ENCODE data around the gene LRRC10B.

LRRC10B gene

DNA sequence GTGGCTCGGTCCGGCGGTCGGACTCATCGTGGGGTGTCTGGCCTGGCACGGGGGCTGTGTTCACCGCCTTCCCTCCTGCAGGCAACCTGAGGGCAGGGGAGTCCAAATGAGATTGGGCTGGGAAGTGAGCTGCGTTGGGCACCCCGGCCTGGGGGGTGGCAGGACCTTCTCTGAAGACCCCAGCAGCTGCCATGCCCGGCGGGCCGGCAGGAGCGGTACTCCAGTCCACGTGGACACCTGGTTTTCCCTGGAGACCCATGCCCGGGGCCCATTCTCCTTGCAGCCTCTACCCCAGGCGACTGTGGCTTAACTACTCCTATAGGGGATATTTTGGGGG lies 24.5 kb downstream of the LRRC10B start:
- DNase-seq: no peak

DNA sequence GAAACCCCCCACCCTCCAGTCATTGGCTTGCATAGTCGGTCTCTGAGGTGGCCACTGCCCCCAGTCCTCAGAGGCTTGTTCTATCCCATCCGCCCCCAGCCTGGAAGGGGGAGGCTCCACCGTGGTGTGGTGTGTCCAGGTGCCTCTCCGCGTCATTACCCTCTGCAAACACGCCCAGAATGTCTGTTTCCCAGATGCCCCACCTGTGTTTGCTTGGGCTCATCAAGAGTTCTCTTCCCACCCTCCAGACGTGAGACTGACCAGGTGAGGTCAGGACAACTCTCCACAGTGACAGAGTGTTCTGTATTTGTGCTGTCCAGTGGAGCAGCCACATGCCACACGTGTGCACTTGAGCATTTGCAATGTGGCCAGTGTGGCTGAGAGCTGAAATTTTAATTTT lies 24.9 kb downstream of the LRRC10B start:
- DNase-seq: no peak

DNA sequence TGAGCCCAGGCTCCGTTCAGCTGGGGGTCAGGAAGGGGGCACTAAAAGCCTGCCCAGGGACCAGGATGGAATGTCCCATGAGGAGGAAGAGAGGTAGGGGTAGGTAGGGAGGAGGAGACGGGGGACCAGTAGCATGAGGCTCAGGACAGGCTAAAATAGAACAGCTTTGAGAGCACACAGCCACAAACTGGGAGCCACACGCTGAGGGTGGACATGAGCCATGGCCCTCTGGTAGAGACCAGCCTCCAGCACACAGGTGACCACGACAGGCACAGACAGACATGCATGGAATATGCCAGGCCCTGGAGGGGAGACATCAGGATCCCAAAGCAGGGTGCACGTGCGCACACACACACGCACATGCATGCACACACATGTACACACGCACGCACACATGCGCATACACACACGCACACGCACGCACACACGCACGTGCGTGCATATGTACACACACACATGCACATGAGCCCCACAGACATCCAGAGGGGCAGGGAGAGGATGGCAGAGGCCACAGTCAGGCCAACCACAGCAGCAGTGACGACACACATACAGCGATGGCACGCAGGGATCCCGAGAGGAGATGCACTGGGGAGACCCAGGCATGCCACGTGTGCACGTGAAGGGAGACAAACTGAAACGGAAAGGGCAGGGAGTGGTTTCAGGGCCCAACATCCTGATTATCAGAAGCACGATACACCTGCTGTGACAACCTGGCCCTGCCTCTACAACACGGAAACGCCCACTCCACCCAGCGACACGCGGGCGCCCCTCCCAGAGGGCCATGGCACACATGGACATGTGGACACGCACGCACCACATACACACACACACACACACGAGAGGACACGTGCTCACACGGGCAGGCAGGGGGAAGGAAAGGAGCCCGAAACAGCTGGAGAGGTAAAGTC lies 25.7 kb downstream of the LRRC10B start:
- DNase-seq: no peak

DNA sequence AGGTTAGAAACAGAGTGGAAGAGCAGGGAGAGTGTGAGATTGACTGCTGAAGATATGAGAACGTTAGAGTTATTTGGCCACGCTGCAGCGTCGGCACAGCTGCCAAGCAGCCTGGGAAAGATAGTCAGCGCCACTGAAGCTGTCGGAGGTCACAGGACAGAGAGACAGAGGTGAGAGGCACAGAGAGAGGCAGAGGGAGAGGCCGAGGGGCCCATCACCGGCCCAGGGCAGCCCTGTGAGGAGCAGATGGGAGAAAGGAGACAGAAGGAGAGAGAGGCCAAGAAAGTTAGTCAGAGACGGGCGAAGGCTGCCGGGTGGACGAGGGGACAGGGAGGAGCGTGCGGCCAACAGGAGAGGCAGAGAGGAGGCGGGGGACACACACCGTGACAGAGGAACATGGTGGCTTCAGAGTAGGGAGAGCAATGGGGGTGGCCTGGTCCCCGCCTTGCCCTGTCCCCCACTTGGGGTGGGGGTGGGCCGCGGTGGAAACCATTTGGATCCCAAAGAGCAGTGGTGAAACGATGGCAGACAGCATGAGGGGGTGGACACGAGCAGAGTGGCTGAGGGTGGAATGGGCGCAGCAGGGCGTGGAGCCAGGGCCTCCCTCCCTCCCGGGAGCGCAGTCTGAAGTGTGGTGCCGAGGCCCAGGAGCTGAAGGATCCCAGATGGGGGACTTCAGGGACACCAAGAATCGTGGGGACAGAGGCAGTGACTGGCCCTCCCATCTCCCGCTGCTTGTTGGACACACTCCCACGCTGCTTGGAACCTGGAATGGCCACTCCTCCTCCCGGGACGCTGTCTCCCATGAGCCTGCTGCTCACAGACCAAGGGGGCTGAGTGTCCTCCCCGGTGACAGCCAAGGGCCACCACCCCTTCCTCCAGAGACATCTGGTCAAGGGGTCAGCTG lies 26.6 kb downstream of the LRRC10B start:
- DNase-seq: no peak

DNA sequence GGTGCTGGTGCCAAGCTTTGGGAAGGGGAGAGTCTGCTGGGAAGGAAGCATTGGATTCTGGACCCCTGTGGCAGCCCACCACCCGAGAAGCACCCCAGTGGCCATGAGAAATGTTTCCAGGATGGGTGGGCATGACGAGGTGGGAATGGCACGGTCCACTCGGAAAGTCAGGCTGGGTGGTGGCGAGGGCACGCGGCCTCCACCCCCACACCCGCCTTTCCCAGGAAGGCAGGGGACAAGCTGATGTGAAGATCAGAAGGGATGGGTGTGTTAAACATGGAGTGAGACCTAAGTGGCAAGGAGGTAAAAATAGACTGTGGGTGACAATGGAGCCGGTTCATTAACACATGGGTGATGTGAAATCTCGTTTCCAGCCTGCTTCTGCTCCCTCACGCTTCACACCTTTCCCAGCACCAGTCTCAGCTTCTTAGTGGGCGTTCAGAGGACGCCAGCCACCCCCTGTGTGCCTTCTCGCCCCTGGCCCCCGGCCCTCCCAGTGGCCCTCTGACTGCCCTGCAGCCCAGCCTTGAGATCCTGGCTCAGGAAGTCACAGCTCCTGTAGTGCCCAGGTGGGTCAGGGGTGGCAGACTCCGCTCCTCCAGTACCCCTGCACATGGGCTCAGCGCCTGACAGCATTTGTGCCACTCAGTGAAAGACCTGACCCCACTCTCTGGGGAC lies 27.6 kb downstream of the LRRC10B start:
- no peak for DNase-seq

DNA sequence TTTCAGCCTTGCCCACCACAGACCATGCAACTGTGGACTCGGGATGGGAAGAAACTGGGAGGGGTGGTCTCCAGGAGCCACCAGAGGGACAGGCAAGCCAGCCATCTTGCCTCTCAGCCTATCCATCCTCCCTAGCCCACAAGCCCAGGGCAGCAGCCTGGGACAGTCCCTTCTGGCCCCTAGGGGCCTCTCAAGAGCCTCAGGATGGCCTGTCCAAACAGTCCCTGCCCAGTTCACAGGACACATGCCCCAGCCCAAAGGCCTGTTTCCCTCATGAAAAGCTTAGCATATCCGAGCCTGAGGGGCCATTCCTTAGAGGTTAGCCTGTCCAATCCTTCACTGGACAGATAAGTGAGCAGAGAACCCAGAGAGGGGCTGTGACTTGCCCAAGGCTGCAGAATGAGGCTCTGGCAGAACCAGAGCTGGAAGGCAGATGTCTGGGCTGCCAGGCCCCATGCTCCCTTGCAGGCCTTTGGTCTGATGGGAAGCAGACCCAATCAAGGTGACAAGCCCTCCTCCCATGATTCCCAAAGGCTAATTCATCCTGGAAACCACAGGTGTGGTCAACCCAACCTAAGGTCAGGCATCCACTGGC lies 28.2 kb downstream of the LRRC10B start:
- no peak for DNase-seq

DNA sequence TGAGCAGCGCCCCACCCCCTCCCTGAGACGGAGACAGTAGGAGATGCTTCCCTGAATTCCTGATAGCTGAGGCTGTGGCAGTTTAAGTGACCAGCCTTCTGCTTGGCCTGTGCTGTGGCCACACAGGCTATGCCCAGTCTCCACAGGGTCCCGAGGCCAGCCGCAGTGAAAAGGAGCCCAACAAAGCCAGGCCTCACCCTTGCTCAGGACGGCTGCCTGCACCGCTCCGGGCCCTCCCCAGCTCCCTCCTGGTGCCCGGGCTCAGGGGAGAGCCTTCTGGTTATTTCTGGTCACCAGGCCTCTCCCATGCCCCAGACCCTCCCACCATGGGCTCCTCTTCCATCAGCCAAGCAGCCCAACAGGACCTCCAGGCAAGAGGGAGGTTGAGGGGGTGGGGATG lies 28.8 kb downstream of the LRRC10B start:
- no peak for DNase-seq

DNA sequence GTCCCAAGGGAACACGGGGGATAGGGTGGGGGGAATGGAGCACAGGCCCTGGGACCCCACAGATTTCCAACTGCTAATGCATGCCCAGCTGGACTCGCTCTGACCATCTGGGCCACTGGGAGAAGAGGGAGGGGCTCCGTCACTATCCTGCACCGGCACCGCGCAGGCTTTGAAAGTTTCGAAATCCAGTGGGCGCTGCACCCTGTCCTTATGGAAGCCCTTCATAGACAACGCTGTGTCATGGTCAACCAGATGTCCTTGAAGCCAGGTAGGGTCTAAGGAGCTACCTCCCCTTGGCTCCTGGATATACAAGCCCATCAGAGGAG lies 30.1 kb downstream of the LRRC10B start:
- no peak for DNase-seq

DNA sequence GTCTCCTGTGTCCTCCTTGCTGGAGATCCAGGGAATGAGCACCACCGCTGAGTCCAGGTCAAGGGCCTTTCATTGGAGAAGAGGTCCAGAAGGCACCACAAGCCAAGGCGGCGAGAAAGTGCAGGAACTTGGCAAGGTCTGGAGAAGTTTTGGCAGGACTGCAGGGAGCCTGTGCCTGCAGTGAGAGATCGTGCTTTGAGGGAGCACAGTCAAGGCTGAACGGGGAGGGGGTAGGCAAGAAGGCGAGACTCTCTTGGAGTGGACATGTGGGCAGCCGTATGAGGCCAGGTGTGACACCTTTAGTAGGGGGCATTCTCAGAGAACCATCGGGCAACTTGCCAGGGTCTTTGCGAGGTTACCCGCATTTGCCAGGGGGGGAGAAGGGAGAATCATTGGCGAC lies 30.5 kb downstream of the LRRC10B start:
- DNase-seq: no peak

DNA sequence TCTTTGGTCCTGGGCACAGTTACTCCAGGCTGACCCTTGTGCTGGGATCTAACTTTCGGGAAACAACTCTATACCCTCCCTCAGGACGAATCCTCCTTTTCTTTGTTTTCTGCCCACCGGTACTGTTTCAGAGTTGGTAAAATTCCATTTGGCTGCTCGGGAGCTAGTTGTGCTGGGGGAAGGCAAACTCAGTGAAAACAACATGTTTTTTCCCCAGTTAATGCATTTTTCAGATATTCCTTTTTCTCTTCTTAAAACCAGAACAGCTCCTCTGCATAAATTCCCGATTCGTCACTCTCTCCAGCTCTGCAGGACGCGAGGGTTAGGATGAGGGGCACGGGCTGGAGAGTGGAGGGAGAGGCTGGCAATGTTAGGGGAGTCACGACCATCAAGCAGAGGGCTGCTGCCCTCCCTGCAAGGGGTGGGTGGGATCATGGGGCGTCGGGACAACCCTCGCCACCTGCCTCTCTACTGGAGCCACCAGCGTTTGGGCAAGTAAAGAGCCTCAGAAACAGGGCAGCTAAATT lies 31.3 kb downstream of the LRRC10B start:
- DNase-seq: peak; percentile 20

DNA sequence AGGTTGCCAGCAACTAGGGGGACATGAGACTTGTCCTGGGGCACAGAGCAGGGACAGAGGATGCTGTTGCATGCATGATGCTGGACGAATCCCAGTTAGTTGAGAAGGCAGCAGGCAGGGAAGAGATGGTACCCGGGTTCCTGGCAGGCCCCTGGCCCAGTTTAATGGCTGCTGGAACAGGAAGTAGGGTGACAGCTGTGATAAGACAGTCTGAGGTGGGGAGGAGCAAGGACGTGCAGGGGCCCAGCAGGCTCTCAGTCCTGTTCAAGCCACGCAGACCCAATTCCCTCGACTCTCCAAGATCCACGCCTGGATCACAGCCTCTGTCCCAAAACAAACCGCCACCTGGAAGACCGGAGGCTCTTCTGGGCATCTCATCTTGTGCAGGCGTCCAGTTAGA lies 32.0 kb downstream of the LRRC10B start:
- no peak for DNase-seq

DNA sequence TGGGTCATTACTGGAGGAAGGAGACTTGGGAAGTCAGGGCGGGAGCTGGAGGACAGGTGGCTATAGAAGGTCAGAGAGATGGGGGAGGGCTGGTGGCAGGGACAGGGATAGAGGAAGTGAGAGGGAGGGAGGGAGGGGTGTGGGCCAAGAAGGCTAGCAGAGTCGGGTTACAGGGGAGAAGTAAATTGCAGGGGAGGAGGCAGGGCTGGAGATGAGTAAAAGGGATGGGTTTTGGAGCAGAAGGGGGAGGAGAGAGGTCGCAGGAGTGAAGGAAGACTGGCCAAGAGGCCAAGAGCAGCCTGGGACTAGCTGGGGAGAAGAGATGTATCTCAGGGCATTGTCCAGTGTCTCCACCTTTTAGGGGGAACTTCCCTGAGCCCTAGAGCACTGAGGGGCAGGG lies 33.0 kb downstream of the LRRC10B start:
- peak; percentile 49 for DNase-seq

DNA sequence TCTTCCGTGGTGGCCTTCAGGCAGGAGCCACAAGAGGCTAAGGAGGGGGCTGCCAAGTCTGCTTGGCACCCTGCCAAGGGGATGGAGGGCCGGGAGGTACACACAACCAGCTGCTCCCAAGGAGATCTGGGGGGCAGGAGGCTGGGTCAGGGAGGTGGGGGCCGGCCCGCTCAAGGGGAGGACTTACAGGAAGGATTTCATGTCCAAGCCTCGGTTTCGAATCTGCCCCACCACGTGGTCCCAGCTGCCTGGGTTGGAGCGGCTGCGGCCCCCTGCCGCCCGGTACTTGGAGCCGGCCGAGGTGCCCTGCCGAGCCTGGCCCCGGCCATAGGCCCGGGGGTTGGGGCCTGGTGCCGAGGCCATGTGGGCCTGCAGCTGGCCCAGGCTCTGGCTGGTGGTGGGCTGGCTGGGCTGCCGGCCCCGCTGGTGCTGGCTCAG lies 33.5 kb downstream of the LRRC10B start:
- DNase-seq: peak; percentile 1

DNA sequence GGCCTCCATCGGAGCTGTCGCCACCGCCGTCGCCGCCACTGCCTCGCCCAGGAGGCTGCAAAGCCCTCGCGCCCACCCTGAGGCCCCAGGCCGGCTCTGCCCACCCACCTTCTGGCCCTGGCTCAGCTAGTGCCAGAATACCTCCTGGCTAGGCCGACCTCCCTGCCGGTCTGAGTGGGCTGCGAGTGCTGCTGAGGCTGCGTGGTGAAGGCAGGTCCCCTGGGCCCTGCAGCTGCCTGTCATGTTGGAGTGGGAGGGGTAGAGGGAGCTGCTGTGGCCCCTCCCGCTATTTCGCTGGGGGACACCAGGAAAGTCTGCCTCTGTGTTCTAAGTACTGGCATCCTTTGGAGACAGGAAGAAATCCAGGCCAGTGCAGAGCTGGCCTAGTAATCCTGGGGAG lies 34.2 kb downstream of the LRRC10B start:
- DNase-seq: no peak

DNA sequence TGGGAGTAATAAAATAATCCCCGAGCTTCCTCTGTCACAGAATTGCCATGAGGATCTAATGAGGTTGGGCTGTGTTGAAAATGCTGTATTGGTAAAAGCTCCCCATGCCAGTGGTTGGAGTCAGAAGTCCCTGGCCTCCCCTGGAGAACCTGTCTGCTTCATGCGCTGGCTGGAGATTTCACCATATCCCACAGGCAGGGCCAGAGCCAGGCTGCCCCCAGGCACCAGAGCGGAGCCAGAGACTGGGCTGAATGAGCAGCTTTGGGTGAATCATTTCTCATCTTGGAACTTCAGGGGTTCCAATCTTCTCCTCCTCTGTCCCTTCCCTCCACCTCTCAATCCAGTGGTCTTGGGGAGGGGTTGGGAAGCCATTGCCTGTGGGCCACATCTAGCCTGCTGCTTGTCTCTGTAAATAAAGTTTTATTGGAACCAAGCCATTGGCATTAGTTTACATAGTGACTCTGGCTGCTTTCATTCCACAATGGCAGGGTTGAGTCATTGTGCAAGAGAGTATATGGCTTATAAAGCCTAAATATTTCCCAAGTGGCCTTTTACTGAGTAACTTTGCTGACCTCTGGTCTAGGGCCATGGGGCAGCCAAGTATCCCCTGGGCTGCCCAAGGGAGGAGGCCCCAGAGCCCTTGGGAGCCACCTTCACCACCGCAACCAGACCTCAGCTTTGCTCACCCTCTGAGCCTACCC lies 35.2 kb downstream of the LRRC10B start:
- DNase-seq: peak; percentile 36

DNA sequence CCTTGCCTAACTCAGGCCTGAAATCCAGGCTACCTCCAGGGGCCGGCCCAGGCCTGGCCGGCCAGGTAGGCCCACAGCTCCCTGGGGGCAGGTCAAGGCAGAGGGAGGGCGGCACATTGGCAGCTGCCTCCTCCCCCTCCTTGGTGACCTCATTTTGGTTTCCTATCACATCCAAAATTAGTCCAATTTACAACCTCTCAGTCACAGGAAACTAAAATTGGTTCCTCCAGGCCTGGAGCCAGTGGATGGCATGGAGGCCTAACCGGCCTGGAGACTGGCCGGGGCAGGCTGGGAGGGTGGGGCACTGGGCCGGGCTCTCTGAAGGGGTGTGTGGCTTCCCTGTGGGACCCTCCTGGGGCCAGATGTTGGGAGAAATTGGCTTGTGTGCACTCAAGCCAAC lies 35.9 kb downstream of the LRRC10B start:
- no peak for DNase-seq

DNA sequence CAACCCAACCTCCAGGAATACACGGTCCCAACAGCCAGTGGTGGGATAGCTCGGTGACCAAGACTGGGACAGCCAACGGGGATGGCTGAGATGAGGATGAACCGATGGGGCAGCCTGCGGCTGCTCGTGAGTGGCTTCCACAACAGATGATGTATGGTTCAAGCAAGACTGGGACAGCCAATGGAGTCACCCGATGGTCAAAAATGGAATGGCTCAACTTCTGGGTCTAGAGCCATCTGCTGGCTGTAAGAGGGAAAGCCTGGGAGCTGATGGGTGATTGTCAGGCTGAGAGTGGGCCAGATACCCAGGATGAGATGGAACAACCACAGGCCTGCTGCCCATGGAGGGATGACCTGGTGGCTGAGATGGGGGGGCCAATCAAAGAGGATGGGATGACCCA lies 36.8 kb downstream of the LRRC10B start:
- no peak for DNase-seq

DNA sequence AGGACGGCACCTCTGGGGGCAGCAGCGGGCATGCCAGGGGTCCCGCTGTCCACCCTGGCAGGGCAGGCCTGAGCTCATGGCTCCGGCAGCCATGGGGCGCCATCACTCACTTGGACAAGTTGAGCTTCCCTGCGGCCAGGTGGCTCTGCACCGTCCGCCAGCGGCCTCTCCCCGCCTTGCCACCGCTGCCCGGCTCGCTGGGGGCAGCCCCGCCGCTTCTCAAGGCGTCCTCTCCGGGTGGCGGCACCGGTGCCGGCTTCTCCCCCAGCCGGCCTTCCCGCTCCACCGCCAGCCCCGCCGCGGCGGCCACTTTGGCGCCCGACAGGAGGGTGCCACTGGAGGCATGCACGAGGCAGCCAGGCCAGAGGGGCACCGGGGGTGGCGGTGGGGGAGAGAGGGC lies 37.4 kb downstream of the LRRC10B start:
- no peak for DNase-seq

DNA sequence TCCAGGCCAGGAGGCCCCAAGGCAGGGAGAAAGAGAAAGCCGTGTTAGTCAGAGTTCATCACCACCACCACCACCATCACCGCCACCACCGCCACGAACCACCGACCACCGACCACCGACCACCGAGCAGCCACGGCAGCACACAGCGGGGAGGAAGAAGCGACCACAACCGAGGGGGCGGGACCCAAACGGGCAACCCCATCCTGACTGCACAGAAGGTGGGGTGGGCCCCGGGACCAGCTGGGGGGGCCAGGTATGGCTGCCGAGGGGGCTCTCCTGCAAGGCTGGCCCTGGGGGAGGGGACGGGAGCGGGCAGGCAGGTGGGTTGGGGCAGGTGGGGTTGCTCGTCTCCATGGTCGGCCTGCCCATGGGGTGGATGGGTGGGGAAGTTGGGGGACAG lies 38.1 kb downstream of the LRRC10B start:
- DNase-seq: no peak

DNA sequence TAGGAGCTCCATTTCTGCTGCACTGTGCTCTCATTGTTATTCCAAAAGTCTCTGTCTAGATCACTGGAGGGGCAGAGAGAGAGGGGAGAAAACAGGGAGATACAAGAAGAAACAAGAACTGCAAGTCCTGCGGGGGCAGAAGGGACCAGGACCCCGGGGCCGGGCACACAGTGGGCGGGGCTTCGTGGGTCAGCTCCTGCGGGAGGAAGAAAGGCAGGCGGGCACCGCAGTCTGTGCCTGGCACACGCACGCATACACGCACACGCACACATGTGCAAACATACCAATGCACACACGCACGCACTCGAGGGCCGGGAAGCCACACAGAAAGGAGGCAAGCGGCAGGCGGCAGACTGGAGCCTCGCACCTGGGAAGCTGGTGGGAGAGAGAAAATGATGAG lies 38.7 kb downstream of the LRRC10B start:
- no peak for DNase-seq

DNA sequence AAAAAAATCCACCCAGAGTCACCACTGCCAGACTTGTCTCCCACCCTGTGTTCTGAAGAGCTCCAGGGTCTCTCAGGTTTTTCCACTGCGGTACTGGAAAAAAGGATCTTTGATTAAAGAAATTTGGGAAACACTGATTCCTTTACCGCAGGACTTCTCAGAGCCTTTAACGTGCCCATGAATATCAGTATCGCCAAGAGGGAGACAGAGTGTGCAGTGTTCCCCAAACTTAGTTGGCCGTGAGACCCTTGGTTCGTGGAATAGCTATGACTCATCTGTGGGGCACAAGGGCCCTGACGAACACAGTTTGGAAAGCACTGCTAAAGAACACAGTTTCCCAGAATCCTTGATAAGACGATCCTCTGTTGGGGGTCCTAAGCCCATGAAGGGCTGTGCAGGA lies 40.6 kb downstream of the LRRC10B start:
- no peak for DNase-seq

Measured in fibroblast of upper back skin (primary cell).